Muscle layer of colon (tissue), 2 donors: Measurements from ENCODE around the gene CCDC73.
"Not testable (repeated sequence)": the region's sequence is repeated elsewhere in the genome, so short reads cannot be mapped to it uniquely, and the experiment has no call there.

Source experiments
- H3K27ac ChIP-seq: one replicate; pipeline ENCODE4 v1.7.0; 2013; ENCODE audit warnings: low read depth, mild to moderate bottlenecking, low read length, moderate library complexity
- H3K27me3 ChIP-seq, 2 donors: one replicate each; pipeline ENCODE4 v1.7.0; 2013; ENCODE audit warnings: low read length in 2 of 2, mild to moderate bottlenecking in 2 of 2; ENCODE audit not compliant: insufficient read depth in 2 of 2, control insufficient read depth in 1 of 2
- H3K36me3 ChIP-seq: one replicate; pipeline ENCODE4 v1.7.0; 2013; ENCODE audit warnings: mild to moderate bottlenecking, low read length; ENCODE audit not compliant: insufficient read depth
- H3K4me1 ChIP-seq: one replicate; pipeline ENCODE4 v1.7.0; 2013; ENCODE audit warnings: mild to moderate bottlenecking, low read length; ENCODE audit not compliant: insufficient read depth
- H3K4me3 ChIP-seq, 2 donors: one replicate each; pipeline ENCODE4 v1.7.0; 2013; ENCODE audit warnings: low read length in 2 of 2, low read depth in 1 of 2, mild to moderate bottlenecking in 1 of 2, moderate library complexity in 1 of 2
- H3K9ac ChIP-seq: one replicate; pipeline ENCODE4 v1.7.0; 2013; ENCODE audit warnings: low read length
- H3K9me3 ChIP-seq: one replicate; pipeline ENCODE4 v1.7.0; 2013; ENCODE audit warnings: mild to moderate bottlenecking, low read length
- donor health status: abdominal sarcoma.
- donor health status: Adenocarcinoma of cecum.

Gene CCDC73

GRCh38 chr11:32758291-32758690 is 36.2 kb downstream of the CCDC73 start:
- no peak overlapping the region for H3K27ac ChIP-seq
- H3K36me3 ChIP-seq: no peaks in the 10 kb centered on the region
- H3K9ac ChIP-seq: no peak overlapping the region
- no peaks in the 10 kb centered on the region for H3K27me3 ChIP-seq
- H3K4me1 ChIP-seq: no peaks in the 10 kb centered on the region
- H3K4me3 ChIP-seq: no peak overlapping the region
- H3K9me3 ChIP-seq: no peaks in the 10 kb centered on the region

DNA sequence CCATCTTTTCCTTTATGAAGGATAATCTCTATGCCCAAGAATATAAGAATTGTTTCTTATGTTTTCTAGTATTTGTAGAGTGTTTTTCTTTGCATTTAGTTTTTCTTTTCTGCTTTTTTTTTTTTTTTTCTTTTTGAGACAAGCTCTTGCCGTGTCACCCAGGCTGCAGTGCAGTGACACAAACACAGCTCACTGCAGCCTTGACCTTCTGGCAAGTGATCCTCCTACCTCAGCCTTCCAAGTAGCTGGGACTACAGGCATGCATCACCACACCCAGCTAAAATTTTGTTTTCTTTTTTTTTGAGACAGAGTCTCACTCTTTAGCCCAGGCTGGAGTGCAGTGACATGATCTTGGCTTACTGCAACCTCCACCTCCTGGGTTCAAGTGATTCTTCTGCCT is 41.3 kb downstream of the CCDC73 start:
- H3K4me1 ChIP-seq, H3K9ac ChIP-seq, H3K27me3 ChIP-seq, H3K9me3 ChIP-seq, H3K4me3 ChIP-seq, H3K36me3 ChIP-seq, H3K27ac ChIP-seq: not testable (repeated sequence)

- H3K9ac ChIP-seq: no peak overlapping the region
- H3K36me3 ChIP-seq: no peaks in the 10 kb centered on the region
- no peak overlapping the region for H3K27ac ChIP-seq
- H3K4me3 ChIP-seq: no peak overlapping the region
- no peaks in the 10 kb centered on the region for H3K9me3 ChIP-seq
- no peaks in the 10 kb centered on the region for H3K4me1 ChIP-seq
- H3K27me3 ChIP-seq: no peaks in the 10 kb centered on the region
These were observed 42.5 kb downstream of the CCDC73 start for GRCh38 chr11:32752001-32752400.

DNA sequence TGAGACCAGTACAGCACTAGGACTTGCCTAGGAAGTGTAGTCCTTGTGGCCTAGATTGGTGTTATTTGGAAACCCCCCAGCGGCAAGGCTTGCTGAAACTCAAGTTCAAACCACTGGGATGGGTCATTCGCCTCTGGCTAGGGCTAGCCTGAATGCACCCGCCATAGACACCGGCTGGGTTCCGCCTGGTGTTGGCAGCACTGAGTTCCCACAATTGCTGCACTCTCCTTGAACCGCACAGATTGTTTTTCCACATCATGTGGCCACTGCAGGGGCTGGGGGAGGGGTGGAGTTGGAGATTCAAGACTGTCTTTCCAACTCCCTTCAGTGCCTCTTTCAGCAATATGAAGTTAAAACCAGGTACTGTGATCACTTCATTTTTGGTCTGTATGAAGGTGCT is 43.1 kb downstream of the CCDC73 start:
- no peak overlapping the region for H3K4me3 ChIP-seq
- no peaks in the 10 kb centered on the region for H3K9me3 ChIP-seq
- H3K27me3 ChIP-seq: no peaks in the 10 kb centered on the region
- no peak overlapping the region for H3K27ac ChIP-seq
- no peak overlapping the region for H3K9ac ChIP-seq
- H3K36me3 ChIP-seq: no peaks in the 10 kb centered on the region
- no peaks in the 10 kb centered on the region for H3K4me1 ChIP-seq

- H3K4me3 ChIP-seq: no peak overlapping the region
These were observed 64.5 kb downstream of the CCDC73 start for GRCh38 chr11:32729976-32730375.

GRCh38 chr11:32723332-32723731 is 71.1 kb downstream of the CCDC73 start:
- Histone ChIP-seq H3K9me3 (no peaks in the 10 kb centered on the region), H3K9ac (no peak overlapping the region), H3K27me3 (no peaks in the 10 kb centered on the region), H3K36me3 (no peaks in the 10 kb centered on the region), H3K27ac (no peak overlapping the region), H3K4me3 (no peak overlapping the region), H3K4me1 (no peaks in the 10 kb centered on the region)

More at GRCh38 chr11:32729976-32730375, 64.5 kb downstream of the CCDC73 start:
- Histone ChIP-seq H3K4me1 (no peaks in the 10 kb centered on the region), H3K27me3 (no peaks in the 10 kb centered on the region), H3K36me3 (no peaks in the 10 kb centered on the region), H3K9me3 (no peaks in the 10 kb centered on the region), H3K9ac (no peak overlapping the region), H3K27ac (no peak overlapping the region)

- Histone ChIP-seq H3K4me3 (no peak overlapping the region), H3K9me3 (no peaks in the 10 kb centered on the region), H3K36me3 (no peaks in the 10 kb centered on the region), H3K27ac (no peak overlapping the region), H3K27me3 (no peaks in the 10 kb centered on the region), H3K9ac (no peak overlapping the region), H3K4me1 (no peaks in the 10 kb centered on the region)
These were observed 72.2 kb downstream of the CCDC73 start for GRCh38 chr11:32722255-32722654.

- Histone ChIP-seq H3K27me3 (no peaks in the 10 kb centered on the region), H3K9me3 (no peaks in the 10 kb centered on the region), H3K4me1 (no peaks in the 10 kb centered on the region), H3K27ac (no peak overlapping the region), H3K36me3 (no peaks in the 10 kb centered on the region), H3K9ac (no peak overlapping the region), H3K4me3 (no peak overlapping the region)
These were observed 81.0 kb downstream of the CCDC73 start for GRCh38 chr11:32713496-32713895.

- not testable (repeated sequence) for H3K36me3 ChIP-seq, H3K4me1 ChIP-seq, H3K9ac ChIP-seq, H3K4me3 ChIP-seq, H3K27ac ChIP-seq, H3K9me3 ChIP-seq, H3K27me3 ChIP-seq
These were observed 85.5 kb downstream of the CCDC73 start for GRCh38 chr11:32708978-32709377.

DNA sequence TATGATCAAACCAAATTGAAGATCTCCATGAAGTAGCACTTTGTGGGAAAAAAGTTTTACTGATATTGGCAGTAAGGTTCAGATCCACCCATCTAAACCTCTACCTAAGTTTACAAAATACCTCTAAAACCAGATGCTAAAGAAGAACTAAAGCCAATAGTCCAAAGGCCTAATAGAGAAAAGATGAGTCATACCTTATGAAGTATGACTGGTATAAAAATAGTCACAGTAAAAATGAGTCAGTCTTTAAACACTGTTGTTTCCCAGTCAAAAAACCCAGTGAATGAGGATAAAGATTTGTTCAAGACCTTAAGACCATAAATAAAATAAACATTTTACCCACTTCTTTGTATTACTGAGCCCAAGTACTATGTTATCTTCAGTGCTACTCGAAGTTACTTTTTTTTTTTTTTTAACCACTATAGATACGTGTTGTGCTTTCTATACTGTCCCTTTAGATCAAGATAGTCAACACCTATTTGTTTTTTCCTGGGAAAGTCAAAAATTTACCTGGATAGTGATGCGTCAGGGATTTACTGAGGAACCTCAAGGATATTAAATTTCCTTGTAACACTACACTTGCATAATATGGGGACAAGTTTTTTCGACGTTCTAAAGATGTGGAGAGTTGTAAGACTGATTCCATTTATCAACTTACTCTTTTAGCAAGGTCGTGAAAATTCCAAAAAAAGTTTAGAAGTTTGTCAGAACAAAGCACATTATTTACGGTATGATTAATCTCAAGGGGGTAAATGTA is 87.3 kb downstream of the CCDC73 start:
- Histone ChIP-seq H3K36me3 (no peaks in the 10 kb centered on the region), H3K9me3 (no peaks in the 10 kb centered on the region), H3K27ac (no peak overlapping the region), H3K4me1 (no peaks in the 10 kb centered on the region), H3K27me3 (no peaks in the 10 kb centered on the region), H3K9ac (no peak overlapping the region), H3K4me3 (no peak overlapping the region)

DNA sequence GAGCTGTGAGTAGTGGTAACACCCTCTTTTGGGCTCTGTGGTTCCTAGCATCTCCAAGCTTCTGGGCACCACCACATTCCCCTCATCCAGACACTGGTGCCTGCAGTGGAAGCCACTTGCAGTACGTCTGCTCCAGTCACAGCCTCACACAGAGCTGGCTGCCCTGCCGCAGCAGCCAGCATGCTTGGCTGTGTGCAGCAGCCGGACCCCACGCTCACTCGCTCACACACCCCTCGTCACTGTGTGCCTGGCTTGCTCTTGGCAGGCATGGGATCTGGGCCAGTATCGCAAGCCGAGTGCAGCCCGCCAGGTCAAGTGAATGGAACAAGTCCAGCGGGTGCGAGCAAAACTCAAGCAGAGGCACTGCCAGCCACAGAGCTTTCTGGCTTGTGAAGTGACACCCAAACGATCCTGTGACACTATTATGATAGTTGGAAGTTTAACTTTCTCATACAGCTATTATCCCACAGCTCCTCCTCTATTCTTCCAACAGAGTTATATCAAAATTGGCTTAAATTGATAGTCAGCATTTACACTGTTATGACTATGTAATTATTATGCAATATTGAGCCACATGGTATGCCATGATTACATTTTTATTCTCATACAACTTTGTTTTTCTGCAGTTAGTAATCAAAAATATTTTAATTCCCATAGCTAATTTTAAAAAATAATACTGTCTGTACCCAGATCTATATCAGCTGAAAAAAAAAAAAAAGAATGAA is 89.0 kb downstream of the CCDC73 start:
- H3K9me3 ChIP-seq: no peaks in the 10 kb centered on the region
- no peak overlapping the region for H3K9ac ChIP-seq
- H3K36me3 ChIP-seq: no peaks in the 10 kb centered on the region
- no peak overlapping the region for H3K4me3 ChIP-seq
- H3K27me3 ChIP-seq: no peaks in the 10 kb centered on the region
- H3K27ac ChIP-seq: no peak overlapping the region
- no peaks in the 10 kb centered on the region for H3K4me1 ChIP-seq

DNA sequence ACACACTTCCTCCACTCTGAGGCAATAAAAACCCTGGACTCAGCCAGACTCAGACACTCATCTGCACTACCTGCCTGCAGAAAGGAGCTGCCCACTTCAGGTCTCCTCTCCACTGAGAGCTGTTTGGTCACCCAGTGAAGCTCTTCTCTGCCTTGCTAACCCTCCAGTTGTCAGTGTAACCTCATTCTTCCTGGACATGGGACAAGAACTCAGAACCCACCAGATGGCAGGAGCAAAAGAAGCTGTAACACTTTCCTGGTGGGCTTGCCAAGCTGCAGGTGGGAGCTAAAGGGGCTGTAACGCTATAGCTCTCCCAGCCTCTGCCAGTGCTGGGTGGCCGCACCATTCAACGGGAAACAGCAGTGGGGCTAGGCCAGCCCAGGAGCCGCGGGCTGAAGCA is 89.7 kb downstream of the CCDC73 start:
- no peaks in the 10 kb centered on the region for H3K27me3 ChIP-seq
- no peak overlapping the region for H3K27ac ChIP-seq
- no peak overlapping the region for H3K9ac ChIP-seq
- H3K9me3 ChIP-seq: no peaks in the 10 kb centered on the region
- H3K4me1 ChIP-seq: no peaks in the 10 kb centered on the region
- H3K36me3 ChIP-seq: no peaks in the 10 kb centered on the region
- no peak overlapping the region for H3K4me3 ChIP-seq
